Trophoblast cell (in vitro differentiated cells and primary cell): ENCODE data around the gene USP7.

Source experiments
- DNase-seq, 2 donors: peaks; one replicate each; pipeline ENCODE4 v3.0.0-alpha.2; 2016
- H2AFZ ChIP-seq: 2 replicates; pipeline ENCODE4 v1.6.1; 2013; ENCODE audit warnings: low read length, moderate library complexity, mild to moderate bottlenecking; ENCODE audit not compliant: insufficient read depth, poor library complexity
- H2AK5ac ChIP-seq: 2 replicates; pipeline ENCODE4 v1.6.1; 2013; ENCODE audit warnings: mild to moderate bottlenecking, low read length
- H2BK120ac ChIP-seq: 2 replicates; pipeline ENCODE4 v1.6.1; 2013; ENCODE audit warnings: low read length, mild to moderate bottlenecking, moderate library complexity; ENCODE audit not compliant: insufficient read depth, poor library complexity
- H2BK12ac ChIP-seq: 2 replicates; pipeline ENCODE4 v1.6.1; 2013; ENCODE audit warnings: mild to moderate bottlenecking, low read length, moderate library complexity
- H2BK5ac ChIP-seq: 2 replicates; pipeline ENCODE4 v1.6.1; 2013; ENCODE audit warnings: low read length, low read depth, moderate library complexity, mild to moderate bottlenecking; ENCODE audit not compliant: poor library complexity
- H3K14ac ChIP-seq: 2 replicates; pipeline ENCODE4 v1.6.1; 2013; ENCODE audit warnings: mild to moderate bottlenecking, low read length
- H3K18ac ChIP-seq: 2 replicates; pipeline ENCODE4 v1.6.1; 2013; ENCODE audit warnings: mild to moderate bottlenecking, low read length
- H3K23ac ChIP-seq: 2 replicates; pipeline ENCODE4 v1.6.1; 2013; ENCODE audit warnings: low read length
- H3K27ac ChIP-seq: 2 replicates; pipeline ENCODE4 v1.5.1; 2013; ENCODE audit warnings: low read depth, mild to moderate bottlenecking, inconsistent platforms, low read length, moderate library complexity
- H3K27me3 ChIP-seq: 2 replicates; pipeline ENCODE4 v1.6.1; 2013; ENCODE audit warnings: inconsistent platforms, mild to moderate bottlenecking, low read length, moderate library complexity; ENCODE audit not compliant: insufficient read depth
- H3K36me3 ChIP-seq, 2 experiments: 1 replicate in 1 of 2; 2 replicates in 1 of 2; pipeline ENCODE4 v1.6.1; 2013; ENCODE audit warnings: low read length in 2 of 2, mild to moderate bottlenecking in 2 of 2, moderate library complexity in 1 of 2; ENCODE audit not compliant: insufficient read depth in 2 of 2, control insufficient read depth in 1 of 2
- H3K4ac ChIP-seq: 2 replicates; pipeline ENCODE4 v1.6.1; 2013; ENCODE audit warnings: low read depth, mild to moderate bottlenecking, low read length, moderate library complexity
- H3K4me1 ChIP-seq, 2 experiments: 1 replicate in 1 of 2; 2 replicates in 1 of 2; pipeline ENCODE4 v1.6.1; 2013; ENCODE audit warnings: low read length in 2 of 2, mild to moderate bottlenecking in 2 of 2, moderate library complexity in 1 of 2; ENCODE audit not compliant: insufficient read depth in 2 of 2, control insufficient read depth in 1 of 2
- H3K4me2 ChIP-seq: 2 replicates; pipeline ENCODE4 v1.6.1; 2013; ENCODE audit warnings: inconsistent platforms, mild to moderate bottlenecking, low read length, moderate library complexity
- H3K4me3 ChIP-seq: 2 replicates; pipeline ENCODE4 v1.5.1; 2013; ENCODE audit warnings: mild to moderate bottlenecking, low read depth, low read length, inconsistent platforms
- H3K79me1 ChIP-seq: one replicate; pipeline ENCODE4 v1.6.1; 2013; ENCODE audit warnings: low read length
- H3K79me2 ChIP-seq: 2 replicates; pipeline ENCODE4 v1.6.1; 2013; ENCODE audit warnings: low read length, mild to moderate bottlenecking; ENCODE audit not compliant: control insufficient read depth, insufficient read depth, poor library complexity
- H3K9ac ChIP-seq: 2 replicates; pipeline ENCODE4 v1.6.1; 2013; ENCODE audit warnings: mild to moderate bottlenecking, low read length
- H3K9me3 ChIP-seq: 2 replicates; pipeline ENCODE4 v1.6.1; 2013; ENCODE audit warnings: low read depth, mild to moderate bottlenecking, control low read depth, inconsistent platforms, low read length; ENCODE audit not compliant: insufficient read depth
- H4K12ac ChIP-seq: 2 replicates; pipeline ENCODE4 v1.6.1; 2013; ENCODE audit warnings: low read depth, mild to moderate bottlenecking, low read length, moderate library complexity
- H4K8ac ChIP-seq: 2 replicates; pipeline ENCODE4 v1.6.1; 2013; ENCODE audit warnings: low read depth, mild to moderate bottlenecking, low read length, moderate library complexity
- H4K91ac ChIP-seq: one replicate; pipeline ENCODE4 v1.6.1; 2013; ENCODE audit warnings: low read depth, mild to moderate bottlenecking, low read length, moderate library complexity
- WGBS: extraction: QIAGEN DNeasy Blood & Tissue Kit; methylation state at CpG from one replicate; pipeline ENCODE4 v1.1.7; 2013; ENCODE audit warnings: missing lambda C conversion rate; ENCODE audit not compliant: insufficient read length, insufficient coverage; ENCODE audit errors: extremely low coverage; 5-methylcytosine and 5-hydroxymethylcytosine counted together

Gene USP7

GRCh38 chr16:8964462-8964861, 756 bp upstream of the USP7 start:
- Histone ChIP-seq H4K8ac (peak overlapping the region; percentile 78), H3K4ac (no peak overlapping the region), H4K91ac (peak overlapping the region; percentile 78)

DNA sequence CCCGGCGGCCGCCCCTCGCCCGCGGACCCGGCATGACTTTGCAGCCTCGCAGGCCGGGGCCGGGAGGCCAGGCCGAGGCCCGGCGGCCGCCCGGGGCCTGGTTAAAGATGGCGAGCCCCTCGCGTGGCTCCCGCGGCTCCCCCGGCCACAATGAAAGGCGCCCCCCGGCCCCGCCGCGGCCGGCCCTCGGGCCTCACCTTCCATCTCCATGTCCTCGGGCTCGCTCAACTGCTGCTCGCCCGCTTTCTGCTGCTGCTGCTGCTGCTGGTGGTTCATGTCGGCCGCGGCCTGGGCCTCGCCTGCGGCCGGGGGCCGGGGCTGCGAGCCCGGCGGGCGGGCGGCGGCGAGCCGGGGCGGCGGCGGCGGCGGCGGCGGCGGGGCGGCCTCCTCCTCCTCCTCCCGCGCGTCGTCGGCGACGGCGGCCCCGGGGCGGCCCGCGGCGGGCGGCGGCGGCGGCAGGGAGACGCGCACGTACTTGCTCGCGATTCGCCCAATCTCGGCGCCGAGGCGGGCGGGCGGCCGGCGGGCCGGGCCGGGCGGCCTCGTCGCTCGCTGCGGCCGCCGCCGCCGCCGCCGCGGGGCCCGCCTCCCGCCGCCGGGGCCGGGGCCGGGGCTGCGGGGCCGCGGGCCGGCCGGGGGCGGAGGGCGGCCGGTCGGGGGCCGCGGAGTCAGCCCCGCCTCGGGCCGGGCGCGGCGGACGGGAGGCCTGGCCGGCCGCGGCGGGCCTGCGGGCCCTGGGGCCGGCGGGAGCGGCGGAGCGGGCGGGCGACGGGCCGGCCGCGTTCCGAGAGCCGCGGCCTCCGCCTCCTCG, 491 bp downstream of the USP7 start:
- Histone ChIP-seq H2AFZ (peak overlapping the region; percentile 35), H4K12ac (no peak overlapping the region), H2BK12ac (no peak overlapping the region), H3K23ac (no peak overlapping the region), H3K79me1 (peaks cover 9% of the 10 kb centered on the region), H3K4me1 (peaks cover 7 to 15% of the 10 kb centered on the region in 2 experiments), H3K4me2 (peak overlapping the region; percentile 99), H3K4me3 (peak overlapping the region; percentile 91), H4K91ac (peak overlapping the region; percentile 66), H3K9ac (peak overlapping the region; percentile 97), H3K4ac (peak overlapping the region; percentile 98), H3K18ac (peak overlapping the region; percentile 61), H3K36me3 (no peaks in the 10 kb centered on the region), H3K79me2 (peaks cover 24% of the 10 kb centered on the region), H3K14ac (peak overlapping the region; percentile 85), H2AK5ac (no peak overlapping the region), H3K27ac (peak overlapping the region; percentile 47), H3K9me3 (no peaks in the 10 kb centered on the region), H3K27me3 (no peaks in the 10 kb centered on the region), H4K8ac (peak overlapping the region; percentile 49), H2BK5ac (no peak overlapping the region), H2BK120ac (no peak overlapping the region)
- no CpG with 5 or more reads among the region's 146 CpGs for WGBS
- peak in 1 of 2 donors; percentile 33 for DNase-seq

More at GRCh38 chr16:8964462-8964861, 756 bp upstream of the USP7 start:
- peaks cover 9% of the 10 kb centered on the region for H3K79me1 ChIP-seq
- H3K4me3 ChIP-seq = peak overlapping the region; percentile 65
- H3K4me1 ChIP-seq = peaks cover 6 to 11% of the 10 kb centered on the region in 2 experiments
- no peak for DNase-seq
- no CpG with 5 or more reads among the region's 6 CpGs for WGBS
- H3K27ac ChIP-seq = no peak overlapping the region
- H3K79me2 ChIP-seq = peaks cover 22% of the 10 kb centered on the region
- no peak overlapping the region for H2BK120ac ChIP-seq
- H3K27me3 ChIP-seq = no peaks in the 10 kb centered on the region
- H3K14ac ChIP-seq = peak overlapping the region; percentile 87
- no peak overlapping the region for H3K9ac ChIP-seq
- no peak overlapping the region for H4K12ac ChIP-seq
- H2AFZ ChIP-seq = peak overlapping the region; percentile 86
- H2BK12ac ChIP-seq = peak overlapping the region; percentile 24
- H3K36me3 ChIP-seq = no peaks in the 10 kb centered on the region
- H3K23ac ChIP-seq = no peak overlapping the region
- peak overlapping the region; percentile 93 for H3K4me2 ChIP-seq
- H3K9me3 ChIP-seq = no peaks in the 10 kb centered on the region
- H2BK5ac ChIP-seq = no peak overlapping the region
- H3K18ac ChIP-seq = no peak overlapping the region
- no peak overlapping the region for H2AK5ac ChIP-seq

DNA sequence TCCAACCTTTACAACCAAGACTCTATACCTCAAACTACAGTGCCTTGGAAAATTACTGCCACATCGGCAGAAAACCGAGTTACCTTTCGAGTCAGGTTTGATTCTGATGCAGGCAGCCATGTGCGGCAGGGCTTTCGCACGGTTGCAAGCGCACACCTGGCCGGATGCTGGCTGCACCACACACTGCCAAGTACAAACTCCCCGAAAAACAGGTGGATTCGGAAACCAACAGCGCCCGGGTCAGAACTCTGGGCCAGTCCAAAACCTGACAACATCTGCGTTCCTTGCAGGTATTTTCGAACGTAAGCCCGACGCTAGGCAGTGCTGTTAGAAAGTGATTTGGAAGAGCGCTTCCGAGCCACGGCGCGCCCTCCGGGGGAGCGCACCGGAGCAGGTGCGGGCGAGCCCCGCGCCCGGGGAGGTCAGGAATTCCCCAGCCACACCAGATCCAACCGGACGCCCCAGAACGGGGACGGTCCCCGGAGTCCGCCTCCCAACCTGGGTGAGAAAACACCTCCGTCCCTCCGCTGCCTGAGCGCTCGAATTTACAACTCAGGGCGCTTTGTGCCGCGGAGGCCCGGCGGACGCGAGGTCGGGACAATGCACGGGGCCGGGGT, 1.2 kb downstream of the USP7 start:
- no peak overlapping the region for H4K8ac ChIP-seq
- H3K23ac ChIP-seq = no peak overlapping the region
- H4K91ac ChIP-seq = peak overlapping the region; percentile 66
- peaks cover 9% of the 10 kb centered on the region for H3K79me1 ChIP-seq
- peak overlapping the region; percentile 91 for H3K4me3 ChIP-seq
- H3K4me1 ChIP-seq = peaks cover 8 to 18% of the 10 kb centered on the region in 2 experiments
- H2AFZ ChIP-seq = peak overlapping the region; percentile 35
- H3K18ac ChIP-seq = peak overlapping the region; percentile 63
- H2BK5ac ChIP-seq = no peak overlapping the region
- DNase-seq = peak; percentile 25 to 53
- peak overlapping the region; percentile 98 for H3K4ac ChIP-seq
- H3K36me3 ChIP-seq = no peaks in the 10 kb centered on the region
- H2AK5ac ChIP-seq = no peak overlapping the region
- no peak overlapping the region for H2BK12ac ChIP-seq
- peak overlapping the region; percentile 99 for H3K4me2 ChIP-seq
- H4K12ac ChIP-seq = peak overlapping the region; percentile 37
- no peak overlapping the region for H3K27ac ChIP-seq
- H2BK120ac ChIP-seq = no peak overlapping the region
- H3K9me3 ChIP-seq = no peaks in the 10 kb centered on the region
- peak overlapping the region; percentile 97 for H3K9ac ChIP-seq
- no CpG with 5 or more reads among the region's 50 CpGs for WGBS
- H3K79me2 ChIP-seq = peaks cover 28% of the 10 kb centered on the region
- peak overlapping the region; percentile 85 for H3K14ac ChIP-seq
- no peaks in the 10 kb centered on the region for H3K27me3 ChIP-seq

DNA sequence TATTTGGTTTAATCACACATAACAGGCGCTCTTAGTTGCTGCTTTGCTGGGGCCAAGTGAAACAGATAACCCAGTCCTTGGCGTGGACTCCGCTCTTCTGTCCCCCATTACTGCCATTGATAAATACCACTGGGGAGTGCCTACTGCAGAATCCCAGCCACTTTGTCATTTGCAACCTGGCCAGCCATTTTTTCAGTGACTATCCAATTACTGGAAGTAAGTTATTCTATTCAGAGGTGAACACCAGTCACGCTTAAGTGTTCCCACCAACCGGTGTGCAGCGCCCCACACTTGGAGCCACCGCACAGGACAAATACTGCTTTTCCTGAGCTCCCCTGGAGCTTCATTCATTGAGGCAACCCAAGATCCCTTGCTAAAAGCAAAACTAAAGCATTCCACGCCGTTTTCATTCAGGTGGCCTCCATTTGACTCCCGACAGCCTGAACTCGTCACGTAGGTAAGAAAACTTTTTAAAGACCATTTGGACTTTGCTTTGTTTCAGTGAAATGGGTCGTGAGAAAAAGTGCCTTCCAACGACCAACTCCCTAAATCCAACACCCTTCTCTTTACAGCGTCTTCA, 1.8 kb downstream of the USP7 start:
- no peak overlapping the region for H4K91ac ChIP-seq

More for the DNA sequence above, 1.8 kb downstream of the USP7 start:
- H3K9ac ChIP-seq = peak overlapping the region; percentile 97
- no peaks in the 10 kb centered on the region for H3K9me3 ChIP-seq
- H2BK120ac ChIP-seq = no peak overlapping the region
- H4K12ac ChIP-seq = no peak overlapping the region
- H3K4me3 ChIP-seq = peak overlapping the region; percentile 55
- no peak overlapping the region for H2AK5ac ChIP-seq
- H4K8ac ChIP-seq = no peak overlapping the region
- H3K36me3 ChIP-seq = no peaks in the 10 kb centered on the region
- DNase-seq = no peak
- H3K4me2 ChIP-seq = peak overlapping the region; percentile 99
- peaks cover 8 to 18% of the 10 kb centered on the region in 2 experiments for H3K4me1 ChIP-seq
- H2AFZ ChIP-seq = no peak overlapping the region
- no peak overlapping the region for H2BK5ac ChIP-seq
- H3K27me3 ChIP-seq = no peaks in the 10 kb centered on the region
- H3K27ac ChIP-seq = no peak overlapping the region
- H3K14ac ChIP-seq = no peak overlapping the region
- WGBS = no CpG with 5 or more reads among the region's 15 CpGs
- peaks cover 9% of the 10 kb centered on the region for H3K79me1 ChIP-seq
- H3K23ac ChIP-seq = peak overlapping the region; percentile 43
- no peak overlapping the region for H2BK12ac ChIP-seq
- peak overlapping the region; percentile 98 for H3K4ac ChIP-seq
- peaks cover 28% of the 10 kb centered on the region for H3K79me2 ChIP-seq
- no peak overlapping the region for H3K18ac ChIP-seq
